Measurements from ENCODE around the gene SPRING1. TPM values are rescaled to one million over a fixed set of nuclear protein-coding genes. Genes with fewer than 3 reads are reported as not detected.

Gene SPRING1
- total and polyA plus RNA-seq, 2 of the 13 experiments (the other 11 are each of a cell fraction or from before 2014, with no cell fraction given) = 20.0 to 51.8 TPM

DNA sequence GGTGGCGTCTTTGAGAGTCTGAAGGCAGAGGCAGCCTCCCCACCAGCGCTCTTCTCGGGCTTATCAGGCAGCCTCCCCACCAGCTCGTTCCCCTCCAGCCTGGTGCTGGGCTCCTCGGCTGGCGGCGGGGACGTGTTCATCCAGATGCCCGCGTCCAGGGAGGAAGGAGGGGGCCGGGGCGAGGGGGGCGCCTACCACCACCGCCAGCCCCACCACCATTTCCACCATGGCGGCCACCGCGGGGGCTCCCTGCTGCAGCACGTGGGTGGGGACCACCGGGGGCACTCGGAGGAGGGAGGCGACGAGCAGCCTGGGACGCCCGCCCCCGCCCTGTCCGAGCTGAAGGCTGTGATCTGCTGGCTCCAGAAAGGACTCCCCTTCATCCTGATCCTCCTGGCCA lies 12.0 kb upstream of the SPRING1 start:
- Histone ChIP-seq H3K4me3 (replicated peaks in 1 of 3; ENCODE audit: insufficient read depth in 1 of 3, low read depth in 2 of 3, low read length in 3 of 3) (no peak overlapping the region), H3K36me3 (replicated peaks in 1 of 2; ENCODE audit: control insufficient read depth in 1 of 2, insufficient read depth in 2 of 2, low read length in 2 of 2) (no peaks in the 10 kb centered on the region), H3K4me2 (ENCODE audit: low read depth, low read length) (no peak overlapping the region), H3K27me3 (ENCODE audit: control insufficient read depth in 1 of 2, insufficient read depth in 2 of 2, low read length in 2 of 2) (no peaks in the 10 kb centered on the region), H3K27ac (ENCODE audit: extremely low read length, insufficient read depth, low read length) (no peak overlapping the region), H3K79me2 (ENCODE audit: insufficient read depth, low read length) (no peaks in the 10 kb centered on the region), H3K9ac (ENCODE audit: insufficient read depth, low read depth, low read length) (no peak overlapping the region), H2AFZ (ENCODE audit: low read length) (no peak overlapping the region), H3K4me1 (ENCODE audit: insufficient read depth, low read length) (no peaks in the 10 kb centered on the region), H3K9me3 (ENCODE audit: low read length) (no peaks in the 10 kb centered on the region), H4K20me1 (ENCODE audit: insufficient read depth, low read length) (no peaks in the 10 kb centered on the region)
- WGBS (ENCODE audit: low lambda C conversion rate) = 98% methylated on average over 12 of the region's 26 CpGs
- no peak for DNase-seq (ENCODE audit: low spot score)
- in situ Hi-C loops (cut with HindIII; ENCODE audit: extremely low pct_ligation_motif_present, low pct_unique_long_range_greater_than_20kb) (no loop called here), intact Hi-C loops (cut with micrococcal nuclease; ENCODE audit: unreplicated experiment) (no loop called here)
- FAIRE-seq = no peak
- ATAC-seq = no peak
- TF ChIP-seq PAXIP1 (CRISPR knock-in tag; conservative IDR thresholded peaks at IDR 0.05) = no peak
- TF ChIP-seq RFX5 (IDR thresholded peaks at IDR 0.05; ENCODE audit: low read depth, low read length) = no peak
- TF ChIP-seq ZNF737 (CRISPR knock-in tag; IDR thresholded peaks at IDR 0.05; ENCODE audit: borderline replicate concordance) = no peak
- TF ChIP-seq ZNF558 (CRISPR knock-in tag; IDR thresholded peaks at IDR 0.05; ENCODE audit: borderline replicate concordance) = no peak
- TF ChIP-seq PITX1 (CRISPR knock-in tag; IDR thresholded peaks at IDR 0.05) = no peak
- TF ChIP-seq MIER3 (CRISPR knock-in tag; IDR thresholded peaks at IDR 0.05; ENCODE audit: borderline replicate concordance) = no peak
- TF ChIP-seq, protein P1, sequence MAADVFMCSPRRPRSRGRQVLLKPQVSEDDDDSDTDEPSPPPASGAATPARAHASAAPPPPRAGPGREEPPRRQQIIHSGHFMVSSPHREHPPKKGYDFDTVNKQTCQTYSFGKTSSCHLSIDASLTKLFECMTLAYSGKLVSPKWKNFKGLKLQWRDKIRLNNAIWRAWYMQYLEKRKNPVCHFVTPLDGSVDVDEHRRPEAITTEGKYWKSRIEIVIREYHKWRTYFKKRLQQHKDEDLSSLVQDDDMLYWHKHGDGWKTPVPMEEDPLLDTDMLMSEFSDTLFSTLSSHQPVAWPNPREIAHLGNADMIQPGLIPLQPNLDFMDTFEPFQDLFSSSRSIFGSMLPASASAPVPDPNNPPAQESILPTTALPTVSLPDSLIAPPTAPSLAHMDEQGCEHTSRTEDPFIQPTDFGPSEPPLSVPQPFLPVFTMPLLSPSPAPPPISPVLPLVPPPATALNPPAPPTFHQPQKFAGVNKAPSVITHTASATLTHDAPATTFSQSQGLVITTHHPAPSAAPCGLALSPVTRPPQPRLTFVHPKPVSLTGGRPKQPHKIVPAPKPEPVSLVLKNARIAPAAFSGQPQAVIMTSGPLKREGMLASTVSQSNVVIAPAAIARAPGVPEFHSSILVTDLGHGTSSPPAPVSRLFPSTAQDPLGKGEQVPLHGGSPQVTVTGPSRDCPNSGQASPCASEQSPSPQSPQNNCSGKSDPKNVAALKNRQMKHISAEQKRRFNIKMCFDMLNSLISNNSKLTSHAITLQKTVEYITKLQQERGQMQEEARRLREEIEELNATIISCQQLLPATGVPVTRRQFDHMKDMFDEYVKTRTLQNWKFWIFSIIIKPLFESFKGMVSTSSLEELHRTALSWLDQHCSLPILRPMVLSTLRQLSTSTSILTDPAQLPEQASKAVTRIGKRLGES (CRISPR knock-in tag; IDR thresholded peaks at IDR 0.05; ENCODE audit: borderline replicate concordance) = no peak
- no peak for TF ChIP-seq ZSCAN21 (CRISPR knock-in tag; IDR thresholded peaks at IDR 0.05; ENCODE audit: borderline replicate concordance)
- TF ChIP-seq ZNF143 (CRISPR knock-in tag; IDR thresholded peaks at IDR 0.05) = no peak
- no peak for TF ChIP-seq NR2F6 (IDR thresholded peaks at IDR 0.05)
- no peak for TF ChIP-seq NR2F6 (CRISPR knock-in tag; IDR thresholded peaks at IDR 0.05)
- TF ChIP-seq HES4 (CRISPR knock-in tag; IDR thresholded peaks at IDR 0.05; ENCODE audit: borderline replicate concordance) = no peak
- no peak for TF ChIP-seq SP4 (CRISPR knock-in tag; IDR thresholded peaks at IDR 0.05)
- TF ChIP-seq RFX3 (CRISPR knock-in tag; IDR thresholded peaks at IDR 0.05) = no peak
- TF ChIP-seq NFE2L1 (CRISPR knock-in tag; IDR thresholded peaks at IDR 0.05; ENCODE audit: borderline replicate concordance) = no peak
- TF ChIP-seq TP53 (CRISPR knock-in tag; conservative IDR thresholded peaks at IDR 0.05) = no peak
- no peak for TF ChIP-seq ZNF883 (CRISPR knock-in tag; IDR thresholded peaks at IDR 0.05; ENCODE audit: not compliant biosample characterization)
- ChIA-PET CTCF (ENCODE audit: low intra/inter-chr PET ratio, low total read pairs) (no interaction called here), POLR2A (no interaction called here)
- no TSS peak for BruUV-seq (replicated peaks)

All from HepG2 (cell line).